Measurements from ENCODE around the gene FAM193A. TPM values are rescaled to one million over a fixed set of nuclear protein-coding genes. Genes with fewer than 3 reads are reported as not detected.

Gene FAM193A
- total and polyA plus RNA-seq, 12 donors = 7.5 to 20.6 (median 15.9) TPM

- Histone ChIP-seq H3K4me3 (no peak overlapping the region), H3K9me3 (peaks cover 0 to 18% (median 0%) of the 10 kb centered on the region in 11 donors), H3K36me3 (peaks cover 0 to 65% (median 23%) of the 10 kb centered on the region in 9 donors), H3K27ac (no peak overlapping the region), H3K4me1 (peaks cover 0 to 6% (median 0%) of the 10 kb centered on the region in 9 donors), H3K27me3 (no peaks in the 10 kb centered on the region)
- DNase-seq (no peak), ATAC-seq (peak in 3 of 8 donors; percentile 14 to 16 (median 15))
- intact Hi-C loops (cut with DNase I) = no loop called here
- 91 to 93% methylated on average over 28 of the region's 28 CpGs for WGBS, 2 donors
- TF ChIP-seq CTCF (IDR thresholded peaks at IDR 0.05) = no peak
Observed at GRCh38 chr4:2731907-2732317, 195.5 kb downstream of the FAM193A start.

- no peak overlapping the region for H3K4me3 ChIP-seq
- no peak overlapping the region for H3K27ac ChIP-seq
- DNase-seq (no peak), ATAC-seq (peak in 2 of 8 donors; percentile 27 to 40)
- H3K9me3 ChIP-seq = peaks cover 0 to 20% (median 0%) of the 10 kb centered on the region in 11 donors
- 91 to 94% methylated on average over 6 of the region's 6 CpGs for WGBS, 2 donors
- intact Hi-C loops (cut with DNase I) = no loop called here
- H3K27me3 ChIP-seq = no peaks in the 10 kb centered on the region
- no peak for TF ChIP-seq CTCF (IDR thresholded peaks at IDR 0.05)
- H3K4me1 ChIP-seq = peaks cover 0 to 6% (median 0%) of the 10 kb centered on the region in 9 donors
- H3K36me3 ChIP-seq = peaks cover 0 to 61% (median 23%) of the 10 kb centered on the region in 9 donors
Observed at GRCh38 chr4:2732526-2732925, 196.1 kb downstream of the FAM193A start.

GRCh38 chr4:2733001-2733843 lies 196.8 kb downstream of the FAM193A start:
- ATAC-seq = peak in 4 of 8 donors; percentile 8 to 54 (median 26)
- TF ChIP-seq CTCF (IDR thresholded peaks at IDR 0.05) = no peak
- no peak overlapping the region for H3K27ac ChIP-seq
- intact Hi-C loops (cut with DNase I) = no loop called here
- H3K4me3 ChIP-seq = no peak overlapping the region
- WGBS, 2 donors = 87 to 90% methylated on average over 21 of the region's 21 CpGs
- H3K9me3 ChIP-seq = peaks cover 0 to 20% (median 0%) of the 10 kb centered on the region in 11 donors
- no peaks in the 10 kb centered on the region for H3K27me3 ChIP-seq
- H3K36me3 ChIP-seq = peaks cover 0 to 57% (median 23%) of the 10 kb centered on the region in 9 donors
- H3K4me1 ChIP-seq = peaks cover 0 to 6% (median 0%) of the 10 kb centered on the region in 9 donors
- DNase-seq = no peak

- TF ChIP-seq CTCF (IDR thresholded peaks at IDR 0.05) = no peak
- WGBS, 2 donors = 79 to 87% methylated on average over 2 of the region's 2 CpGs
- DNase-seq = no peak
- Histone ChIP-seq H3K4me1 (peaks cover 0 to 6% (median 0%) of the 10 kb centered on the region in 9 donors), H3K4me3 (no peak overlapping the region), H3K27ac (no peak overlapping the region), H3K36me3 (peaks cover 0 to 52% (median 23%) of the 10 kb centered on the region in 9 donors), H3K27me3 (no peaks in the 10 kb centered on the region), H3K9me3 (peaks cover 0 to 20% (median 0%) of the 10 kb centered on the region in 11 donors)
- intact Hi-C loops (cut with DNase I) = no loop called here
- peak in 1 of 8 donors; percentile 21 for ATAC-seq
Observed at GRCh38 chr4:2733844-2734574, 197.6 kb downstream of the FAM193A start.

Data from heart right ventricle (tissue), 16 donors.